PC-3 (cell line): ENCODE results near the gene NKD2. TPM values are rescaled to one million over a fixed set of nuclear protein-coding genes. Genes with fewer than 3 reads are reported as not detected.
"Not testable (repeated sequence)": the region's sequence is repeated elsewhere in the genome, so short reads cannot be mapped to it uniquely, and the experiment has no call there.

Experiments used
- ATAC-seq: fragments of 200-7000 bp; cut with Tn5 transposase; 2 replicates; pipeline ENCODE4 v1.9.1; 2020; ENCODE audit warnings: mild to moderate bottlenecking, moderate library complexity
- BruUV-seq: library from RNA; stranded (reverse); fragments of 400-500 nt; replicated peaks from 2 replicates; lab custom pipeline; 2021; lab: Mats Ljungman, UMichigan
- CTCF ChIA-PET: fragments of 300-600 bp; sonication (Branson Sonifier 250); formaldehyde crosslinking; loops from one replicate; lab custom pipeline; 2022; ENCODE audit warnings: antibody characterized with exemption; lab: Charles Lee
- POLR2A ChIA-PET: fragments of 300-600 bp; sonication (Branson Sonifier 250); formaldehyde crosslinking; loops from one replicate; lab custom pipeline; 2022; ENCODE audit warnings: antibody characterized with exemption; ENCODE audit not compliant: unreplicated experiment; lab: Charles Lee
- DNase-seq: peaks from one replicate; pipeline ENCODE4 v3.0.0-alpha.2; 2015
- H2AFZ ChIP-seq: fragments of 300-600 bp; sonication (generic); 2 replicates; pipeline ENCODE4 v1.6.0; 2016; ENCODE audit warnings: antibody characterized with exemption, low read length
- H3F3A ChIP-seq: fragments of 300-600 bp; sonication (generic); one replicate; pipeline ENCODE4 v1.6.0; 2017; ENCODE audit warnings: antibody characterized with exemption, low read length, control low read depth, mild to moderate bottlenecking; ENCODE audit not compliant: unreplicated experiment
- H3K27ac ChIP-seq: fragments of 300-600 bp; sonication (generic); 2 replicates; pipeline ENCODE4 v1.5.1; 2016; ENCODE audit warnings: mild to moderate bottlenecking, low read length
- H3K27me3 ChIP-seq: fragments of 300-600 bp; sonication (generic); 2 replicates; pipeline ENCODE4 v1.6.1; 2016; ENCODE audit warnings: low read length, mixed read lengths
- H3K36me3 ChIP-seq: fragments of 300-600 bp; sonication (generic); 2 replicates; pipeline ENCODE4 v1.6.1; 2016; ENCODE audit warnings: low read depth, mixed run types, low read length, mixed read lengths
- H3K4me1 ChIP-seq: fragments of 300-600 bp; sonication (generic); 2 replicates; pipeline ENCODE4 v1.5.1; 2016; ENCODE audit warnings: low read length; ENCODE audit not compliant: insufficient read depth
- H3K4me2 ChIP-seq: fragments of 300-600 bp; sonication (generic); 2 replicates; pipeline ENCODE4 v1.6.0; 2016; ENCODE audit warnings: low read length
- H3K4me3 ChIP-seq: fragments of 300-600 bp; sonication (generic); 2 replicates; pipeline ENCODE4 v1.5.1; 2016; ENCODE audit warnings: mild to moderate bottlenecking, low read length, mixed read lengths
- H3K79me2 ChIP-seq: fragments of 300-600 bp; sonication (generic); 2 replicates; pipeline ENCODE4 v1.6.1; 2017; ENCODE audit warnings: low read length, mixed read lengths
- H3K9ac ChIP-seq: fragments of 300-600 bp; sonication (generic); 2 replicates; pipeline ENCODE4 v1.6.0; 2016; ENCODE audit warnings: mild to moderate bottlenecking, low read length
- H3K9me2 ChIP-seq: fragments of 300-600 bp; sonication (generic); replicated peaks from 2 replicates; pipeline ENCODE4 v1.6.1; 2016; ENCODE audit warnings: mixed run types, low read length, mixed read lengths
- H3K9me3 ChIP-seq: fragments of 300-600 bp; sonication (generic); 2 replicates; pipeline ENCODE4 v1.6.1; 2016; ENCODE audit warnings: low read length, mixed read lengths
- H4K20me1 ChIP-seq: fragments of 300-600 bp; sonication (generic); 2 replicates; pipeline ENCODE4 v1.6.1; 2016; ENCODE audit warnings: low read length, mixed read lengths
- EZH2 ChIP-seq: fragments of 300-600 bp; sonication (generic); IDR thresholded peaks from one replicate; pipeline ENCODE4 v1.6.1; 2017; ENCODE audit warnings: antibody characterized with exemption, mild to moderate bottlenecking, low read length; ENCODE audit not compliant: unreplicated experiment
- EZH2phosphoT487 ChIP-seq: fragments of 300-600 bp; sonication (generic); IDR thresholded peaks from 2 replicates; pipeline ENCODE4 v1.6.1; 2018; ENCODE audit warnings: mild to moderate bottlenecking, antibody characterized with exemption, low read length, borderline replicate concordance
- intact Hi-C: fragments of 100-400 bp; cut with micrococcal nuclease; formaldehyde crosslinking; loops from 2 replicates; pipeline ENCODE4 v1.9.0; 2023
- total RNA-seq: library from RNA; depleted of rRNA; stranded (reverse); fragments of >200 nt; gene quantifications from 2 replicates; pipeline ENCODE4 v1.2.3, GENCODE V29; 2014
- TF ChIP-seq, protein P1 (sequence below): fragments of 300-600 bp; sonication (generic); conservative IDR thresholded peaks from 2 replicates; pipeline ENCODE4 v1.5.1; 2017; ENCODE audit warnings: antibody characterized with exemption, low read depth, mild to moderate bottlenecking, low read length

Gene NKD2
- total RNA-seq, 1 experiment from 2014 or later, result 1.6 TPM

DNA sequence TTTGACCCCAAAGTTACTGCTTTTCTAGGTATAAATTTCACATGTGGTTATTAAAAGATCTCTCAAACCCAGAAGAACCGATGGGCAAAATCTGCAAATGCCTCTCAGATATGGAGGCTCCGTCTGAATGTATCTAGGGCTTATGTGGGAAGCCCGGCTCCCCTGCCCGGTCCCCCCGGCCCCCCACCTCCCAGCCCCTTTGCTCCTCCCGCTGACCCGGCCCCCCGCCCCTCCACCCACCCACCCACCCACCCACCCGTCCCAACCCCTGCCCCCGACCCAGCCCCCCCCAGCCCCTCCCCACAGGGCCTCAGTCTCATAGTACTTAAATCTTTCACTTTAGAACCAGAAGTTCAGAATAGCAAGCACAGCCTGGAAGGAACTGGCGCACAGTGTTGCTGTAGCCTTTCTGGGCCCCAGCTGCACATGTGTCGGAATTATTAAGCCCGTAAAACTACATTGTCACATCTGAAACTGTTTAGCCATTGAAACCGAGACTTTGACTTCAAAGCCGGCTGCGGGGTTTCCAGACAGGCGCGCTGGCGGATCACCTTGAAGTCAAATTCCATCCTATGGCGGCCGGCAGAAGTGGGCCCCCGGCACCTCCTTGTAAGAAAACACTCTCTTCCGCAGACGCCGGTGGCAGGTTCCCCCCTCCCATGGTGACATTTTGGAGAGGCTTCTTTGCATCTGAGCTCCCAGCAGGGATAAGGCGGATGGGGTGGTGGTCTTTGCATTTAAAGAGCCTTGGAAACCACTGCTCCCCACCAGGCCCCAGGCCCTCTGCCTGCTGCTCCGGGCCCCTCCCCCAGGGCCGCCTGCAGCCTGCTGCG is 12.8 kb downstream of the NKD2 start:
- H3K4me2 ChIP-seq, result no peak overlapping the region
- H2AFZ ChIP-seq, result no peak overlapping the region
- H3K79me2 ChIP-seq, result no peaks in the 10 kb centered on the region
- no peak overlapping the region for H3K4me3 ChIP-seq
- intact Hi-C loops, result no loop called here
- no peaks in the 10 kb centered on the region for H3K9me3 ChIP-seq
- H3K9me2 ChIP-seq, result no peaks in the 10 kb centered on the region
- ChIA-PET POLR2A (no interaction called here), CTCF (no interaction called here)
- no peaks in the 10 kb centered on the region for H3K4me1 ChIP-seq
- no peak for TF ChIP-seq EZH2phosphoT487
- TF ChIP-seq, protein P1, sequence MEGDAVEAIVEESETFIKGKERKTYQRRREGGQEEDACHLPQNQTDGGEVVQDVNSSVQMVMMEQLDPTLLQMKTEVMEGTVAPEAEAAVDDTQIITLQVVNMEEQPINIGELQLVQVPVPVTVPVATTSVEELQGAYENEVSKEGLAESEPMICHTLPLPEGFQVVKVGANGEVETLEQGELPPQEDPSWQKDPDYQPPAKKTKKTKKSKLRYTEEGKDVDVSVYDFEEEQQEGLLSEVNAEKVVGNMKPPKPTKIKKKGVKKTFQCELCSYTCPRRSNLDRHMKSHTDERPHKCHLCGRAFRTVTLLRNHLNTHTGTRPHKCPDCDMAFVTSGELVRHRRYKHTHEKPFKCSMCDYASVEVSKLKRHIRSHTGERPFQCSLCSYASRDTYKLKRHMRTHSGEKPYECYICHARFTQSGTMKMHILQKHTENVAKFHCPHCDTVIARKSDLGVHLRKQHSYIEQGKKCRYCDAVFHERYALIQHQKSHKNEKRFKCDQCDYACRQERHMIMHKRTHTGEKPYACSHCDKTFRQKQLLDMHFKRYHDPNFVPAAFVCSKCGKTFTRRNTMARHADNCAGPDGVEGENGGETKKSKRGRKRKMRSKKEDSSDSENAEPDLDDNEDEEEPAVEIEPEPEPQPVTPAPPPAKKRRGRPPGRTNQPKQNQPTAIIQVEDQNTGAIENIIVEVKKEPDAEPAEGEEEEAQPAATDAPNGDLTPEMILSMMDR, result no peak
- no peak overlapping the region for H3K9ac ChIP-seq
- no peaks in the 10 kb centered on the region for H4K20me1 ChIP-seq
- BruUV-seq, result no TSS peak
- DNase-seq (no peak), ATAC-seq (no peak)
- no peaks in the 10 kb centered on the region for H3K27me3 ChIP-seq
- no peaks in the 10 kb centered on the region for H3K36me3 ChIP-seq
- no peak overlapping the region for H3K27ac ChIP-seq
- H3F3A ChIP-seq, result no peaks in the 10 kb centered on the region

- ATAC-seq, CTCF ChIA-PET, BruUV-seq, H2AFZ ChIP-seq, H3K9me2 ChIP-seq, H3K4me3 ChIP-seq, H3K4me1 ChIP-seq, H3K9me3 ChIP-seq, H3K79me2 ChIP-seq, H3K27ac ChIP-seq, H4K20me1 ChIP-seq, H3K27me3 ChIP-seq, H3K36me3 ChIP-seq, H3K9ac ChIP-seq, DNase-seq, intact Hi-C loops, H3K4me2 ChIP-seq, POLR2A ChIA-PET, H3F3A ChIP-seq: not testable (repeated sequence)
Measured at GRCh38 chr5:1021969-1022336, 13.4 kb downstream of the NKD2 start.

GRCh38 chr5:1026700-1027621 is 18.4 kb downstream of the NKD2 start:
- no peaks in the 10 kb centered on the region for H4K20me1 ChIP-seq
- H3K4me1 ChIP-seq, result no peaks in the 10 kb centered on the region
- H3K4me2 ChIP-seq, result no peak overlapping the region
- no peaks in the 10 kb centered on the region for H3K36me3 ChIP-seq
- H3K4me3 ChIP-seq, result no peak overlapping the region
- H3K27ac ChIP-seq, result no peak overlapping the region
- CTCF ChIA-PET, result no interaction called here
- H2AFZ ChIP-seq, result no peak overlapping the region
- H3K79me2 ChIP-seq, result no peaks in the 10 kb centered on the region
- intact Hi-C loops, result no loop called here
- POLR2A ChIA-PET, result no interaction called here
- no peaks in the 10 kb centered on the region for H3K9me2 ChIP-seq
- no peaks in the 10 kb centered on the region for H3F3A ChIP-seq
- DNase-seq (no peak), ATAC-seq (no peak)
- no TSS peak for BruUV-seq
- no peak overlapping the region for H3K9ac ChIP-seq
- no peaks in the 10 kb centered on the region for H3K9me3 ChIP-seq
- TF ChIP-seq EZH2, result no peak
- no peak for TF ChIP-seq EZH2phosphoT487
- H3K27me3 ChIP-seq, result no peaks in the 10 kb centered on the region
